Choroid plexus epithelial cell (primary cell): ENCODE results near the gene OTOF.

ENCODE experiments used
- DNase-seq: peaks from one replicate; pipeline ENCODE4 v3.0.0-alpha.2; 2010; ENCODE audit warnings: low read depth
- H3K4me3 ChIP-seq: 2 replicates; pipeline ENCODE4 v1.5.1; 2011; ENCODE audit warnings: low read depth, mild to moderate bottlenecking, control low read depth, low read length, moderate library complexity
- TF ChIP-seq, protein P1 (sequence below): conservative IDR thresholded peaks from 2 replicates; pipeline ENCODE4 v1.5.1; 2011; ENCODE audit warnings: low read depth, mild to moderate bottlenecking, control low read depth, inconsistent platforms, low read length, moderate library complexity

The OTOF gene

DNA sequence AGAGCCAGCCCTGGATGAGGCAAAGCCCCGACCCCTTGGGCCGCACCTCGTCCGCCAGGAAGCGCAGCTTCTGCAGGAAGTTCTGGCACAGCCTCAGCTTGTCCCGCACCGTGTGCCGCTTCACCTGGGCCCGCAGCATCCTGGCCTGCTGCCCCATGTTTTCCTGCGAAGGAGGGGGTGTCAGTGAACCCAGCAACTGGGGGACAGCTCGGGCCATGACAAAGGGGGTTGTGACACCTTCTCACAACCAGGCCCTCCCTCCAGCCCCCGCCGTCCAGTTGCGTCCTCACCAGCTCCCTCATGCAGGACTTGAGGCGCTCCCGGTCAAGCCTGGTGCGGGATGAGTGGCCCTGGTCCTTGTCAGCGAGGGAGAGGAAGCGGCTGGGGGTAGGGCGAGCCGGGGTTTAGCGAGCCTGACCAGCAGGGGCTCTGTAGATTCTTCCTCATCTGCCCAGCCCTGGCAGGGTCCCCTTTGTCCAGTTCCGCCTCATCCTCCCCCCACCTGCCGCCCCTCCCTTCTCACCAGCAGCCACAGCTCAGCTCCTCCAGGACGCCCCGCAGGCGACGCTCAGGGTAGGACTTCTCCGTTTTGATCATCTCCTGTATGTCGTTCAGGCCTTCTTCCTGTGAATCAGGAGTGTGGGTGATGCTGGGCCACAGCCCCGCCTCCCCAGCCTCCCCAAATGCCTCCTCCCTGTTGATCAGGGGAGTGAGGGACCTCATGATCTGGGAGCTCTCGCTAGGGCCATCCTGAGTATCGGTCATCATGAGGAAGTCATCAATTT is 606 bp downstream of the OTOF start:
- no peak for DNase-seq
- no peak overlapping the region for H3K4me3 ChIP-seq
- TF ChIP-seq, protein P1, sequence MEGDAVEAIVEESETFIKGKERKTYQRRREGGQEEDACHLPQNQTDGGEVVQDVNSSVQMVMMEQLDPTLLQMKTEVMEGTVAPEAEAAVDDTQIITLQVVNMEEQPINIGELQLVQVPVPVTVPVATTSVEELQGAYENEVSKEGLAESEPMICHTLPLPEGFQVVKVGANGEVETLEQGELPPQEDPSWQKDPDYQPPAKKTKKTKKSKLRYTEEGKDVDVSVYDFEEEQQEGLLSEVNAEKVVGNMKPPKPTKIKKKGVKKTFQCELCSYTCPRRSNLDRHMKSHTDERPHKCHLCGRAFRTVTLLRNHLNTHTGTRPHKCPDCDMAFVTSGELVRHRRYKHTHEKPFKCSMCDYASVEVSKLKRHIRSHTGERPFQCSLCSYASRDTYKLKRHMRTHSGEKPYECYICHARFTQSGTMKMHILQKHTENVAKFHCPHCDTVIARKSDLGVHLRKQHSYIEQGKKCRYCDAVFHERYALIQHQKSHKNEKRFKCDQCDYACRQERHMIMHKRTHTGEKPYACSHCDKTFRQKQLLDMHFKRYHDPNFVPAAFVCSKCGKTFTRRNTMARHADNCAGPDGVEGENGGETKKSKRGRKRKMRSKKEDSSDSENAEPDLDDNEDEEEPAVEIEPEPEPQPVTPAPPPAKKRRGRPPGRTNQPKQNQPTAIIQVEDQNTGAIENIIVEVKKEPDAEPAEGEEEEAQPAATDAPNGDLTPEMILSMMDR = no peak

- TF ChIP-seq, protein P1 = no peak
- no peak overlapping the region for H3K4me3 ChIP-seq
- DNase-seq = no peak
These were observed 2.0 kb downstream of the OTOF start for GRCh38 chr2:26475832-26476501.

DNA sequence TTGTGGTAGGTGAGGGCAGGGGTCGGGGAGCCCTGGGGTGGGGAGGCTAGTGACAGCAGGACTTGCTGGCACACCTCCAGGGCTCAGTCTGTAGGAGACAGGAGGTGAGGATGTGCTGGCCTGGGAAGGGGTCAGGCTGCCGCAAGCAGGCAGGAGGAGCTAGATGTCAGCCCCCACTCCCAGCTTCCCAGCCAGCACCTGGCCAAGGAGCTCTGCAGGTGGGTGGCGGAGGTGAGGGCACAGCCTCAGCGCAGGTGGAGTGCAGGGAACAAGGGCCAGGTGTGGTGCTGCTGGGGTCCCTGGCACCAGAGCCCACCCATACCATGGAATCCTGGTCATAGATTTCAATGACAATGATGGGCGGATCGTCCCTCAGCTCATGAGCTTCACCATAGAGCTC is 2.9 kb downstream of the OTOF start:
- TF ChIP-seq, protein P1 = no peak
- no peak for DNase-seq
- no peak overlapping the region for H3K4me3 ChIP-seq

DNA sequence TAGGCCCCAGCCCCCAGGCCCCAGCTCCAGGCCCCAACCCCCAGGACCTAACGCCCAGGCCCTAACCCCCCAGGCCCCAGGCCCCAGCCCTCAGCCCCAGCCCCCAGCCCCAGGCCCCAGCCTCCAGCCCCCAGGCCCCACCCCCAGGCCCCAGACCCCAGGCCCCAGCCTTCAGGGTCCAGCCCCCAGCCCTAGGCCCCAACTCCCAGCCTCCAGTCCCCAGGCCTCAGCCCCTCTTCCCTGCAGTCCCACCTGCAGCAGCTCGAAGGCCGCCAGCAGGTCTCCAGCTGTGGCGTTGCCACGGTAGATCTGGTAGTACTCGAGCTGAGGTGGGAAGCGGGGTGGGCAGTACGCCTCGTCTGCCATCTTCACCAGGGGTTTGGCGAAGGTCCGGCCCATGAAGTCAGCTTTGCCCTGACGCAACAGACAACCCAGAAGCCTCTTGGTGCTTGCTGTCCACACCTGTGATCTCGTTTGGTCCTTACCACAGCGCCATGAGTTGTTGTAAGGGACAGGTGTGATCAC is 3.6 kb downstream of the OTOF start:
- DNase-seq = no peak
- TF ChIP-seq, protein P1 = no peak

DNA sequence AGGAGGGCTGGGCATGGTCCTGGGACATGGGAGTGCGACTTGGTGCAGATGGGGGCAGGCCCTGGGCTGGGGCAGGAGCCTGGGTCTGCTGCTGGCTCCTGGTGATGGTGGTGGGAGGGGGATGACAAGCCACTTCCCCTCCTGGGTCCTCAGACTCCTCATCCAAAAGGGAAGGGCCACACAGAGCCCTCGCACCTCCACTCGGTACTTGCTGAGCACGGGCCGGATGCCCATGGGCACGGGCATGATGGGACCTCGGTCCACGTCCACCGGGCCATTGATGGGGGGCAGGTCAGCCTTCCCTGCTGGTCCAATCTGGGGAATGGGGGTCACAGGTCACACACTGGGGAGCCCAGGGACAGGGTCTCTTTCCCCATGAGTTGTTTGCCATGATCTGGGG is 4.1 kb downstream of the OTOF start:
- TF ChIP-seq, protein P1 = no peak
- DNase-seq = no peak
- H3K4me3 ChIP-seq = no peak overlapping the region

More for the DNA sequence above, 3.6 kb downstream of the OTOF start:
- no peak overlapping the region for H3K4me3 ChIP-seq

GRCh38 chr2:26472821-26473655 is 4.9 kb downstream of the OTOF start:
- TF ChIP-seq, protein P1 = no peak
- H3K4me3 ChIP-seq = no peak overlapping the region
- no peak for DNase-seq
